HG02840 (cell line): ENCODE results near the gene RHPN2.
"Not testable (repeated sequence)": the region's sequence is repeated elsewhere in the genome, so short reads cannot be mapped to it uniquely, and the experiment has no call there.

Source experiments
- ATAC-seq: cut with Tn5 transposase; IDR thresholded peaks from one replicate; pipeline ENCODE4 v1.9.1; 2021; ENCODE audit warnings: mild to moderate bottlenecking, moderate library complexity, moderate number of reproducible peaks; ENCODE audit not compliant: unreplicated experiment, low FRiP score

The RHPN2 gene

GRCh38 chr19:33067121-33067520 lies 2.4 kb upstream of the RHPN2 start:
- ATAC-seq: no peak

GRCh38 chr19:33066543-33066942 lies 1.9 kb upstream of the RHPN2 start:
- no peak for ATAC-seq

- ATAC-seq: no peak
Observed at GRCh38 chr19:33064458-33064791, 263 bp downstream of the RHPN2 start.

GRCh38 chr19:33063753-33064457 lies 783 bp downstream of the RHPN2 start:
- ATAC-seq: no peak

- no peak for ATAC-seq
Observed at GRCh38 chr19:33063356-33063752, 1.3 kb downstream of the RHPN2 start.

- no peak for ATAC-seq
Observed at GRCh38 chr19:33062902-33063301, 1.8 kb downstream of the RHPN2 start.

GRCh38 chr19:33060586-33060985 lies 4.1 kb downstream of the RHPN2 start:
- no peak for ATAC-seq

GRCh38 chr19:33055718-33056117 lies 9.0 kb downstream of the RHPN2 start:
- no peak for ATAC-seq

GRCh38 chr19:33054623-33055022 lies 10.1 kb downstream of the RHPN2 start:
- no peak for ATAC-seq

GRCh38 chr19:33052352-33052972 lies 12.2 kb downstream of the RHPN2 start:
- no peak for ATAC-seq

GRCh38 chr19:33050110-33050509 lies 14.6 kb downstream of the RHPN2 start:
- ATAC-seq: no peak

- no peak for ATAC-seq
Observed at GRCh38 chr19:33048806-33049676, 15.6 kb downstream of the RHPN2 start.

- ATAC-seq: no peak
Observed at GRCh38 chr19:33047422-33047821, 17.3 kb downstream of the RHPN2 start.

GRCh38 chr19:33041828-33042160 lies 22.9 kb downstream of the RHPN2 start:
- not testable (repeated sequence) for ATAC-seq

- ATAC-seq: no peak
Observed at GRCh38 chr19:33040994-33041827, 23.5 kb downstream of the RHPN2 start.

GRCh38 chr19:33039815-33040214 lies 24.9 kb downstream of the RHPN2 start:
- ATAC-seq: no peak

GRCh38 chr19:33039108-33039599 lies 25.5 kb downstream of the RHPN2 start:
- no peak for ATAC-seq

- not testable (repeated sequence) for ATAC-seq
Observed at GRCh38 chr19:33037168-33038025, 27.3 kb downstream of the RHPN2 start.

- ATAC-seq: not testable (repeated sequence)
Observed at GRCh38 chr19:33036370-33037167, 28.1 kb downstream of the RHPN2 start.
